Right forelimb (tissue), 1 donor: Measurements from ENCODE around the gene FBXO4.

Source experiments
- DNase-seq: peaks from one replicate; pipeline ENCODE4 v3.0.0-alpha.2; 2018

Gene FBXO4

GRCh38 chr5:41924872-41925554 is at the start of gene FBXO4:
FBXO4 (plus strand) TSS chr5:41925281; CDS start chr5:41925310, 29 bp downstream.
- peak; percentile 89 for DNase-seq

- DNase-seq, result no peak
Observed at GRCh38 chr5:41876678-41877077, 48.4 kb upstream of the FBXO4 start.

GRCh38 chr5:41877408-41877807 is 47.7 kb upstream of the FBXO4 start:
- DNase-seq, result no peak

- DNase-seq, result no peak
Observed at GRCh38 chr5:41878173-41878572, 46.9 kb upstream of the FBXO4 start.

GRCh38 chr5:41878643-41879478 is 46.2 kb upstream of the FBXO4 start:
- DNase-seq, result no peak

- no peak for DNase-seq
Observed at GRCh38 chr5:41882765-41883164, 42.3 kb upstream of the FBXO4 start.

- no peak for DNase-seq
Observed at GRCh38 chr5:41883243-41883642, 41.8 kb upstream of the FBXO4 start.

GRCh38 chr5:41883936-41884335 is 41.1 kb upstream of the FBXO4 start:
- no peak for DNase-seq

- DNase-seq, result no peak
Observed at GRCh38 chr5:41885286-41885685, 39.8 kb upstream of the FBXO4 start.

- no peak for DNase-seq
Observed at GRCh38 chr5:41891066-41891707, 33.9 kb upstream of the FBXO4 start.

- no peak for DNase-seq
Observed at GRCh38 chr5:41892031-41892430, 33.0 kb upstream of the FBXO4 start.

GRCh38 chr5:41893074-41893851 is 31.8 kb upstream of the FBXO4 start:
- no peak for DNase-seq

- no peak for DNase-seq
Observed at GRCh38 chr5:41896230-41896629, 28.9 kb upstream of the FBXO4 start.

GRCh38 chr5:41903382-41903891 is 21.6 kb upstream of the FBXO4 start:
- DNase-seq, result no peak

- DNase-seq, result peak; percentile 98
Observed at GRCh38 chr5:41903892-41904799, 20.9 kb upstream of the FBXO4 start, which contains the start of gene RIMOC1. RIMOC1 (plus strand) TSS chr5:41904344; CDS start chr5:41904368, 24 bp downstream.

GRCh38 chr5:41906151-41906550 is 18.9 kb upstream of the FBXO4 start:
- no peak for DNase-seq

- no peak for DNase-seq
Observed at GRCh38 chr5:41908374-41909079, 16.6 kb upstream of the FBXO4 start.

GRCh38 chr5:41918105-41918504 is 7.0 kb upstream of the FBXO4 start:
- DNase-seq, result no peak

- no peak for DNase-seq
Observed at GRCh38 chr5:41921166-41921565, 3.9 kb upstream of the FBXO4 start.

- DNase-seq, result no peak
Observed at GRCh38 chr5:41921874-41922273, 3.2 kb upstream of the FBXO4 start.

GRCh38 chr5:41924526-41924871 is 582 bp upstream of the FBXO4 start:
- DNase-seq, result no peak
